Activated gamma-delta T cell treated with Interleukin-2 at 50 U/mL for 16 hours (primary cell): Measurements from ENCODE around the gene CDH24.

ENCODE experiments used
- DNase-seq: peaks from one replicate; pipeline ENCODE4 v3.0.0-alpha.2; 2020

CDH24 gene

DNA sequence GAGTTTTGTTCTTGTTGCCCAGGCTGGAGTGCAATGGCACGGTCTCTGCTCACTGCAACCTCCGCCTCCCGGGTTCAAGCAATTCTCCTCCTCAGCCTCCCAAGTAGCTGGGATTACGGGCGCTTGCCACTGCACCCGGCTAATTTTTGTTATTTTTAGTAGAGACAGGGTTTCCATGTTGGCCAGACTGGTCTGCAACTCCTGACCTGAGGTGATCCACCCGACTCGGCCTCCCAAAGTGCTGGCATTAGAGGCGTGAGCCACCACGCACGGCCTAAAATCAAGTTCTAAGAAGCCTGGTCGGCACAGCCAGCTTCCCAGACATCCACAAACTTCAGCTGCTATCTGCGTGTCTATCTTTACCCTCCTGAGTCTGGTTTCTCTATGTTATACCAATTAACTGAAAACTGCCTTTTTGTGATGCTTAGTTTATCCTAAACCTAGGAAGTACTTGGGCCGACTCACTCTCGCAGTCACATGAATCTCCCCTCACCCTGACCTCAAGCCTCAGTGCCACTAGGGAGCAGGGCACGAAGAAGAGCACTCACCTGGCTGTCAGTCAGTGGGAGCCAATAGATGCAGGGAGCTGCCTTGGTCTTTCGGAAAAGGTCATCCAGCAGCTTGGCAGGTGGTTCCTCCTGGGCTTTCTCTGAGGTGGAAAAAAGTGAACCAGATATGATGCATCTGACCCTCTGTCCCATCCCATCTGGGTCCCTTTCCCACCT, 3.4 kb upstream of the CDH24 start:
- DNase-seq: no peak

DNA sequence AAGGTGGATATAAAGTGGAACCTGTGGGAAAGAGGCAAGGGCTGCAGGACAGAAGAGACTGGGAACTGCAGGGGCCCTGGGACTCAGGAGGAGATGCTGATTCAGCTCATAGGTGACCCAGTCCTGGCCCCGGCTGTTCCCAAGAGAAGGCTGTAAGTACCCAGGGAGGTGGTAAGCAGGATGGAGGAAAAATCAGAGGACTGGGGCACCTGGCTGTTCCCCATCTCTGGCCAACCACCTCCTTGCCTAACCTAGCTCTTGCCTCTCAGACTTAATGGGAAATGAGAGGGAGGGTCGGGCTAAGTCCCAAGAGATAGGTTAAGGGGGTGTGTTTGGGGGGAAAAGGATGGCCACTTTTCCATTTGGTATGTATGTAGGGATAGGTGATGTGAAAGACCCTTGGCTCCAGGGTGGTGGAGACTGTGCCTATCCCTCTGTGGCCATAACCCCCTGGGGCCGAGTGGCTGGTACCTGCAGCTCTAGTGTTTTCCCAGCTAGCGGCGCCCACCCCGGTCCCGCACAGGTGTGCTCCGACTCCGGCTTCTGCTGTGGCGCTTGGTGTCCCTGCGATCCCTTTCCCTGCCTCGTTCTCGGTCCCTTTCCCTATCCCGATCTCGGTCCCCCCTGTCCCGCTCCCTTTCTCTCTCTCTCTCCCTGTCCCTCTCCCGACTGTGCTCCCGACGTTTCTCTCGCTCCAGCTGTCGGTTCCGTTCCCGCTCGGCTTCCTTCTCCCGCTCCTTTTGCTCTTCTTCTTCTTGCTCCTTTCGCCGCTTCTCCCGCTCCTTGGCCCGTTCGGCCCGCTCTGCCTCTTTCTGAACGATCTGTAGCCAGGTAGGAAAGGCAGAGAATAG, 1.6 kb upstream of the CDH24 start:
- DNase-seq: no peak

DNA sequence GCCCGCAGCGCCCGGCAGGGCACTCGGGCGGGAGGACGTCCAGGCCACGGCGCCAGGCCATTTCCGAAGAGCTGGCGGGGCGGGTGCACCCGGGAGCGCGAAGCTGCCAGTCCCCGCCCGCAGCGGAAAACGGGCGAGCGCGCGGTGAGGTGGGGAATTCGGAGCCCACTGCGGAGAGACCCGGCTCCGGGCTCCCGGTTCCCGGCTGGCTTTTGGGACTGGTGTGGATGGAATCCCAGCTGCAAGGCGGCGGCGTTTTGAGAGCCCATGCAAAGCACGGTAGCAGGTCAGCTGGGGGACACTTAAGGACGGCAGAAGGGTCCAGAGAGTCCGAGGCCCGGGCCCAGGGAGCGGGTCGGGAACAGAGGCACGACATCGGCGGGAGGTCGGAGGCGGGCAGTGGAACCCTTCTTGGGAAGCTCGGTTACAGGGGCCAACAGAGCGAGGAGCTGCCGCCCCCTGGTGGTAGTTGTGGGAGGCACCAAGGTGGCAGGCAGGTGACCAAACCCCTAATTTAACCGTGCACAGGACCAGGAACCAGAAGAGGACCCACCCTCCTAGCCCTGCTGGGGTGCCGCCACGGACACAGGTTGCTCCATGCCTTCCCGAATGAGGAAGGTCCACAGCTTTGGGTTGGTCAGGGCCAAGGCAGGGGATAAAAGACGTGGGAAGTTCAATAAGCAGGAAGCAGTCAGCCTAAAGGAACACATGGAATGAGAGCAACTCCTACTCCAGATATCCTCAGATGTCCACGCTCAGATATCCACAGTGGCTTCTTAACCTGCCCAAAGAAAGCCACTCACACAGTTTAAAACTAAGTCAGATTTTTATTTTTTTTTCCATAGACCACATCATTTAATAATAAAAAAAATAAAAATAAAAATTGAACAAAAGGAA, 685 bp upstream of the CDH24 start:
- DNase-seq: peak; percentile 89

DNA sequence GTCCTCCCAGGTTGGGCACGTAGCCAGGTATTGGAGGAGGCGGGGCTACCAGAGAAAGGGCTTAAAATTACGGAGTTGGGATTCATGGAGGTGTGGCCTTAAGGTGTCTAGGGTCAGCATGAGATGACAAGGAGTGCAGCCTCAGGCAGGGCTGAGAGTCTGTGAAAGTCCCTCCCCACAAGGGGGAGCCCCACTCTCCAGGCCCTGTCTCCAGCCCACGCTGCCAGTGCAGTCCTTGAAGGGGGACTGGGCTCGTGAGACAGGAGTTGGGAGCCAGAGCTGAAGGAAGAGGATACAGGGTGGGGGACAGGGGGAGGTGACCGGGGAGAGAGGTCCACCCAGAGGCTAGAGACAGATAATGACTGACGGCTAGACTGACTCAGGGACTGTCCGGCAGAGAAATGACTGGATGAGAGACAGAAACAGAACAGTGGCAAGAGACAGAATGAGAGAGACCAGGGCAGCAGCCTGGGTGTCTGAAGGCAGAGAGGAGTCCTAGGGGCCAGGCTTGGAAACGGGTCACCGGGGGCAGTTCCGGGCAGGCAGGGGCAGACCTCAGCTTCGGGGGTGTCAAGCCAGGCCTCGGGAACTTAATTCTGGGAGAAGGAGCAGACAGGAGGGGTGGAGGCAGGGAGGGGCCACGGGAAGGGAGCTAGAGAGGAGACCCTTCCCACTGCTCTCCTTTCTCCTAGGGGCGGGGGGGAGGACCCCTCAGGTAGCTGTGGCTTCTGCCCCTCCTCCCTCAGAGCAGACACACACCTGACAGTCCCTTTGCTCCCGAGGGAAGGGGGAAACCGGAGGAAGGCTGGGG, 970 bp downstream of the CDH24 start:
- peak; percentile 64 for DNase-seq

DNA sequence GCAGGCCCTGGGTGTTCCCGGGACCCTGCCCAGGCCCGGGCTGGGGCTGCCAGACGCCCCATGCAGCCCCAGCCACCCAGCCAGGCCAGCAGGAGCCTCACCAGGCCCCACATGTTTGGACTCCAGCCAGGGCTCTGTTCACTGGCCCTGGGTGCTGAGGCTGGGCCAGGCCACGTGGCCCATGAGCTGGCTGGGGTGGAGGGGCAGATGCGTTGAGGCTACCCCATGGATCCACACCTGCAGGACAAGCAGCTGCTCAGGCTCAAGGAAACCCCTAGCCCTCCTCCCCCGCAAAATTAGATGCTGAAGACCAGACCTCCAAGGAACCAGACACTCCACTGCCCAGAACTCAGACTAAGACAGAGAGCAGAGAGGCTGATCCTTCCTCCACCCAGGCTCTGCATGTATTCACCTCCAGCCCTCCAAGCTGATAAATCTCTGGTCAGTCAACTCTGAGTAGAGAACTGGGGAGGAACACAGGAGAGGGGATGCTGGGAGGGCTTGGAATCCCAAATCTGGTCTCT, 1.6 kb downstream of the CDH24 start:
- DNase-seq: no peak

DNA sequence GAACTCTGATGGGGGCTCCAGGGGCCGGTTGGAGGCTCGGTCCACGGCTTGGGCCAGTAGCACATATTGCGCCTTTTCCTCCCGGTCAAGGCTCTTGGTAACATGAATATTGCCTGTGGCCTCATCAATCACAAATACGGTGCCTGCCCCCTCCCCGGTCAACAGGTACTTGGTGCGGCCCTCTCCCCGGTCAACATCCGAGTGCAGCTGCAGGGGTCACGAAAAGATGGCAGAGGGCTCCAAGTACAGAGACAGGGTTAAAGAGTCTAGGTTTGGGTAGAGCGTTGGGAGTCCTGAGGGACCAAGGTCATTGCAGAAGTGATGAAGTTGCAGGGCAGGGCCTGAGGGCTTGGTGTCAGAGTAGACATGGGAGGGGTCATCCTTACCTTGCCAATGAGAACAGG, 2.2 kb downstream of the CDH24 start:
- DNase-seq: no peak

DNA sequence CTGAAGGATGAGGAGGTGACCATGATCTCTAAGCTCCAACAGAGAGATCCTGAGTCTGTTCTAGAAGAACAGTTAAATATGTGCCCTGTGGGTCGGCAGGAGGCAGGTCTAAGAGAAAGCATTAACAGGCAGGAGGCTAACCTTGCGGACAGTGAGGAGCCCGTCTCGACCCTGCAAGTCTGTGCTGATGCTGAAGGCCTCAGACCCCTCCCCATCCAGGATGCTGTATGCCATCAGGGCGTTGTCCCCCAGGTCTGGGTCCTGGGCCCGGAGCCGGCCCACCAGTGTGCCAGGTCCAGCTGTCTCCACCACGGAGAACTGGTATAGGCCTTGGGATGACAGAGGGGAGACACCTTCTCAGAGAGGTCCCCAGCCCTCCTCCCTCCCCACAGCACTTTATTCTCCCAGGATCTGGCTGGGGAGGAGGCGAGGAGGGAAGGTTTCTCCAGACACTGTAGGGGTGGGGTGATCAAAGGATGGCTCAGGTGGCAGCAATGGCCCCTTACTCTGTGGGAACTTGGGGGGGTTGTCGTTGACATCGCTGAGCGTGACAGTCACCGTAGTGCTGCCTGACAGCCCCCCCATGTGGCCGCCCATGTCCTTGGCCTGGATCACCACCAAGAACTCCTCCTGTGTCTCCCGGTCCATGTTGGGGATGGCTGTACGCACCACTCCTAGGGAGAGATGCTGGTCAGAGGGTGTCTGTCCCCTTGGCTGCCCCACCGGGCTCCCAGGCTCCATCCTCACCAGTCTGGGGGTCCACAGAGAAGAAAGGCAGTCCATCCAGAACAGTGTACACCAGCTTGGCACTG, 3.1 kb downstream of the CDH24 start:
- no peak for DNase-seq

DNA sequence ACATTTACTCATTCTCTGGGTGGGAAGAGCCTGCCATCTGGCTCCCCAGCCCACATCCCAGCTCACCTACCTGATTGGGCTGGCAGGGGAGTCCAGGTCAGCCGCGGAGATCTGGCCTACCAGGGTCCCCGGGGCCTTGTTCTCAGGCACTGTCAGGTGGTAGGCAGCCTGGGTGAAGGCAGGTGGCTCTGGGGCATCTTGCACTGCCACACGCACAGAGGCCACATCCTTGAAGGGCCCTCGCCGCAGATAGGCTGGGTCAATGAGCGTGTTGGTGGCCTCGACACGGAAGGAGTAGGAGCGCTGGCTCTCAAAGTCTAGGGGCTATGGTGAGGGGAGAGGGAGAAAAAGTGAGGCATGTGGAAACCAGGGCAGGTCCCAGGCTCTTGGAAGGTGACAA, 3.9 kb downstream of the CDH24 start:
- DNase-seq: no peak

DNA sequence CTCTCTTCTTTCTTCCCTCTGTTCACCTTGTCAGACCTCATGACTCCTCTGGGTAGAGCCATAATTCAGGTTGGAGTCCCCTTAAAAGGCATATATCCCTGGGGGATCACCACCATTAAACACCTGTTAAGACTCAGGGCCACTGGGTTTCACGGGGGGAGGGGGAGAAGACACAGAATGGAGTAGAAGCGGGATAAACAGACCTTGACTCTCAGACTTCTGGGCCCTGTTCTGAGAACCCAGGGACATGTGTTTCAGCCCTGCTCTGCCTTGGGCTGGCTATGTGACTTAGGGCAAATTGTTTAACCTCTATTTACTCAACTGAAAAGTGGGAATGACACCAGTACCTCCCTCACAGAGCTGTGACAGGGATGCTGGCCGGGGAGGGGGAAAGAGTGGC, 4.6 kb downstream of the CDH24 start:
- DNase-seq: no peak

DNA sequence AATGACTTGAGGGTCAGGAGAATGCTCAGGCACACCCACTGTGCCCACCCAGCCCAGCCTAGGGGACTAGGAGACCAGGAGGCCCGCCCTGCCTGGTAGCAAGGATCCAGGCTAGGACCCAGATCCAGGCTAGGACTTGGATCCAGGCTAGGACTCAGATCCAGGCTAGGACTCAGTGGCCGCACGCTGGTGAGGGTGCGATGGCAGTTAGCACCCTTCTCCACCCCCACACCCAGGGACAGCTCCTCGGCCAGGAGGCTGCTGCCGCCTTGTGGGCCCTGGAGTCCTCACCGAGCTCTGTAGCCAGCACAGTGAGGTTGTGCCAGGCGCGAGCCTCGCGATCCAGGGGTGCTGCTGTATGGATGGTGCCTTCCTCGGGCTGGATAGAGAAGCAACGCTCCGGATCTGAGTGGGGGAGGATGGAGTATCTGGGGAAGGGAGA, 5.1 kb downstream of the CDH24 start:
- DNase-seq: no peak

DNA sequence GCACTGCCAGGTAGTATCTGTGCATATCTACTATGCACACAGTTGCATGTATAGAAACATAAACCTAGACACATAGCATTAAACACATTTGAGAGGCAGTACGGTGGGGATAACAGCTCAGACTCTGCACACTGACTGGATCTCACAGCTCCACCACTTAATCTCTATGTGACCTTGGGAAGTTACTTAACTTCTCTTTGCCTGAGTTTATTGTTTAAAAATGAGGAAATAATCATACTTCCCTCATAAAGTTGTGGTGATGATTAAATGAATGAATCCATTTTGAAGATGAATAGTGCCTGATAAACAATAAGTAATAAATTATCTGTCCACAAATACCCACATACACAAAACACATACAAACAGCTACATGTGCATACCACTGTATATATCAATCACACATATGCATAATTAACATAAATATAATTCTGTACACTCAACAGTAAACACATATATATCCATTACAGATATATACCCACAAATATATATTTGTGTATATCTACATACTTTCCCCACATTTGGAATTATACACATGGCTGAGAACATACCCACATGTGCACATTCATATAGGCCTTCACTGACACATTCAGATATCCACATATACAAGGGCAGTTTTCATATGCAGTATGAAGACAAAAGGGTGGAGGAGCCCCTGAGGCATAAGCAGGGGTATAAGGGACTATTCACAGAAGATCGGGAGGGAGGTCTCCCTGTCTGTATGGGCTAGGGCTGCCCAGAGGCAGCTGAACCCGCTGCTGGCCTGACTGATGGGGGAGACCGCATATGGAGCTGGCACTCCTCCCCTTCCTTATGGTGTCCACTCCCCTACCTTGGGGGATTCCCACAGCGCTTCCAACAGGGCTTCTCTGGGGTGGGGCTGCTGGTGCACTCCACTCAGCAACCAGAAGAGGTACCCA, 5.9 kb downstream of the CDH24 start:
- no peak for DNase-seq

DNA sequence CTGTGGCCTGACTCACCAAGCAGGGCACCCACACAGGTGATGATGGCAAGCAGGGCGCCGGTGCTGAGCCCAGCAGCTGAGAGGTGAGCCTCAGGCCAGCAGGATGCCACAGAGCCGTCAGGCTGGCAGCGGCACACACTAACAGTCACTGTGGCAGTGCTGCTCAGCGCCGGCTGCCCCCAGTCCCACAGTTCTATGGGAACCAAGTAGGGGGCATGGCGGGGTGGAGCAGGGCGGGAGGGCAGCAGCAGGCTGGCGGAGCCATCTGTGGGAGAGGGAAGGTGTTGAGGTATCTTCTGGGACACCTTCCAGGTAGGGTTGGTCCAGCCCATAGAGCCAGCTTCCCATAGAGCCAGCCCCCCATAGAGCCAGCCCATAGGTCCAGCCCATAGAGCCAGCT, 8.3 kb downstream of the CDH24 start:
- DNase-seq: no peak

DNA sequence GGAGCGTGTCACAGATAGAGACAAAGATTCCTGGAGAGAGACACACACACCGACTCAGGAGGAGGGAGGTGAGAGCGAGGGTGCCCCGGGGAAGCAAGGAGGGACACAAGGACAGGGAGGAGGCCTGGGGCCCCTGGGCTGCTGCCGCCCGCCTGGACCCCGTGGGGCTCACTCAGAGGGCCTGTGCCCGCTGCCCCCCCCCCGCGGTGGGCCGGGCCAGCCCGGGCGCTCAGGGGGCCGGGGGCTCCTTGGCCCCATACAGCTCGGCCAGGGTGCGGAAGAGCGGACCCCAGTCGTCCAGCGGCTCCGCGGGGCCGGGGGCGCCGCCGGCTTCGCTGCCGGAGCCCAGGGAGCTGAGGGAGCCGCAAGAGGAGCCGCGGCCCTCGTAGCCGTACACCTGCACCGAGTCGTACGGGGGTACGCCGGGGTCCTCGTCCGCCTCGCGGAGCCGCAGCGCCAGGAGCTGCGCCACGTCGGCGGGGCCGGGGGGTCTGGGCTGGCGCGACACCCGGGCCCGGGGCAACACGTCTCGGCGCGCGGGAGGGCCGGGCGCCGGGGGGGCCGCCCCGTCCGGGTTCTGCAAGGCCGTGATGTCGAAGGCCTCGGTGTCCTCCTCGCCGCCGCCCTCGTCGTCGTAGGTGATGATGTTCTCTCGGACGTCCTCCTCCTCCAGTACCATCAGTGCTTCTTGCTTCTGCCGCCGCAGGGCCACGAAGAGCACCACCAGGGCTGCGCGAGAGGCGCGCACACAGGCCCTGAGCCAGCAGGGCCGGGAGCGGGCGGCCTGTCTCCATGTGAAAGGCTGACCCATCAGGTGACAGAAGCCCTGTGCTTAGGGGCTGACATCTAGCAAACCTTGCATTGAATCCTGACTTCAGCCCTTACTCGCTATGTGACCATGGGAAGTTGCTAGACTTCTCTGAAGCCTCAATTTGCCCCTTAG, 9.3 kb downstream of the CDH24 start:
- no peak for DNase-seq

DNA sequence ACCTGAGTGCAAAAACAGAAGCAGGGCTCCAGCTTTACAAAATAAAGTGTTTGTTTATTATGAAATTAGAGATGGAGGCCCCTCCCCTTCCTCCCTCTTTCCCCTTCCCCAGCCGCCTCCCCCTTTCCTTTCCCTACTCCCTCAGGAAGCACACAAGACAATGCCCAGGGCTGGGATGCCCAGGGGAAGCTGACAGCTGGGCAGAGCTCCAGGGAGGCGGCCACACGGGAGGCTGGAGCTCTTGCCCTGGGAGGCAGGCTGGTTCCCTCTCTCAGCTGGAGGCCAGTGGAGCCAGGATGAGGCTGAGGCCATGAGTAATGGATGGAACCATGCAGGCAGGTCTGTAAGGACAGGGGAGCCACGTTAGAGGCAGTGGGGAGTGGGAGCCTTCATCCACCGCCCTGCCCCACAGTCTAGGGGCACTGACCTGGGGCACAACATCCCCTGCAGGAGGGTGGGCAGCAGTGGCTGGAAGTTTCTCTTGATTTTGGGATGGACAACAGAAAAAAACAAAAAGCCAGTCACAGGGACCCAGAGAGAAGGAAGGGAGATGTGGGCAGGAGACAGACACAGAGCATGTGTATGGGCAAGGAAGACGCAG, 10.2 kb downstream of the CDH24 start:
- no peak for DNase-seq

DNA sequence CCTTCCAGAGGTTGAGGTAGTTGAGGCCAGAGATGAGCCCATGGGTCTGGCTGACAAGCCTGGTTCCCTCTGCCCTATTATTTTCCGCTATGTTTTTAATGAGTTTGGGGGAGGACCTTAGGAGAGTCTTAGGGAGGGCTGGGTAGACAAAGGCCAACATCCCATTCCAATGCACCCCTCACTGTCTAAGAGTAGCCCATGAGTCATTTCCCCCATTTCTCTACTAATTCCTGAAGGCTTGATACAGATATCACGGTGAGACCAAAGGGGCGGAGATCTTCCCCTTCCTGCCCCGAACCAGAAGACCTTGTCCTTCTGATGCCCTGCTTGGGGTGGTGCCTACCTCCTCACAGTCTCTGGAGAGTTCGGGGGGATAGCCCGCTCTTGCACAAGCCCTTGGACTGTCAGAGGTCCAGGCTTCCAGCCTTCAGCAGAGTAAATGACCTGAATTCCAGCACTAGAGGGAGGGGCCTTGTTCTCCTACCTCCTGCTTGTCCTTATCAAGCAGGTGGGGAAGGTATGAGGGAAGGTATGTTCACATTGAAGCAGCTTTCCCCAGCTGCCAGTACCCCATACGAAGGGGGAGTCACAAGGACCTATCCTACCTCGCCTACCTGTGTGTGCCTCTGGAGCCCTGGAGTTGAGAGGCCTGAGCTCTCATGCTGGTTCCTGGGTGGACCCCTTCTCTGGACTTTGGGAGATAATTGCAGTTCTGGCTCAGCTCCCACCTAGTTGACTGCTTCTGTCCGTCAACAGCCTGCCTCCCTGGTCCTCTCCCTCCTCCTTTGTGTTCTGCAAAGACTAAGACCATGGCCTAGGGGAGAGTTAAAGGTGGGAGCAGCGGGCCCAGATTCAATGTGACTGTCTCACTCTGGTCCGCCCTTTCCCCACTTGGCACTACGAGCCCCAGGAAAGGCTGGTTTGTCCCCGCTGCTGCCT, 11.6 kb downstream of the CDH24 start:
- DNase-seq: no peak

DNA sequence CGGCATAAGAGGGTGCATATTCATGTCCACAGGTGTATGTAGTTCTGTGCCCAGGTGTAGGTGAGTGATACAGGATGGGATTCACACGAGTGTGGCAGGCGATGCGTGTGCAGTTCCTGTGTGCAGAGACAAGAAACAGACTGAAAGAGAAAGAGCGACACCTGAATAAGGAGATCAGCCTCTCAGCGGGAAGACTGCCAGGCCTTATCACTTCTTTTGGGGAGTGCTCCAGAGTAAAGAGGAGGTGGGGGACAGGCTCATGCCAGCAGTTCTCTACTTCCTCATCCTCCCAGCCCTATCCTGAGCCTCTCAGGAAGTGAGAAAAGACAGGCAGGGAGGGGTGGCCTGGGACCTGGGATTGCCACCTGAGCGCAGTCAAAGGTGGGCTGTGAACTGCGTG, 12.5 kb downstream of the CDH24 start:
- no peak for DNase-seq

DNA sequence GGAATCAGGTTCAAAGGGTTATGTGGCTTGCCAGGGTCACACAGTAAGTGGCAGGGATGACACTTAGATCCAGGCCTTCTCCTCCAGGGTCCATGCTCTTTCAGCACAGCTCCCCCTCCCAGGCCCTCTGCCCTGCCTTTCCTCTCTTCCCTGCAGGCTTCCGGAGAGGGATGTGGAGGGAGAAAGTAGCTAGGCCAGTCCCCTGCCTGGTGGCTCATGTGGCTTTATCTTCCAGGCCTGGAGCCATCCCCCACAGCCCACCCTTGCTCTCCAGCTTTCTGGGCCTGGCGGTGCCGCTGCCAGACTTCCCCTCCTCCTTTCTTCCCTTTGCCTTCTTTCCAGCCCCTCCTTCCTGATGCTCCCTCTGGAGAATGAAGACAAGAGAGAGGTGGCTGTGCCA, 13.6 kb downstream of the CDH24 start:
- no peak for DNase-seq
